Measurements from ENCODE around the gene MAPRE2.

MAPRE2 gene

DNA sequence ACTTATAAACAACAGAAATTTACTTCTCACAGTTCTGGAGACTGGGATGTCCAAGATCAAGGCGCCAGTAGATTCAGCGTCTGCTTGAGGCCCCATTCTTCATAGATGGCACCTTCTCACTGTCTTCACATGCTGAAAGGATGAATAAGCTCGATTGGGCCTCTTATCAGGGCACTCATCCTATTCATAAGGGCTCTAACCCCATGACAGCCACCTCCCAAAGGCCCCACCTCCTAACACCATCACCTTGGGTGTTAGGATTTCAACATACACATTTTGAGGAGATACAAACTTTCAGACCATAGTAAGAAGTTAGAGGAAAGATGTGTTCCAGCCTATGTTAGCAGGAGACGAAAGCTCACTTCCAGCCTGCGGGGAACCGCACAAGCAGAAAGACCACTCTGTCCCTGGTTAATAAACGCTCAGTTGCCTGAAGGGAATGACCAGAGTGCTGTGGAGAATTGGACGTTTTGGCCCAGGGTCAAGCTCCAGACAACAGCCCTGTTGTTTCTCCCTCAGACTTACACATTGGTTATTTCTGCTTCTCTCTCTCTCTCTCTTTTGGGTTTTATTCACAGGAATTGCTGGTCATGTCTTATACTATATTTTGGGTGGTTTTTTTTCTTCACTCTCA lies 90.3 kb downstream of the MAPRE2 start:
- H3K4me2 ChIP-seq (ENCODE audit: low read length), result no peak overlapping the region
- H3K9me3 ChIP-seq (ENCODE audit: control insufficient read depth, insufficient read depth, low read length), result no peaks in the 10 kb centered on the region
- TF ChIP-seq CTCF (IDR thresholded peaks at IDR 0.05; ENCODE audit: low read depth, low read length, poor library complexity, severe bottlenecking) (no peak), EZH2phosphoT487 (IDR thresholded peaks at IDR 0.05; ENCODE audit: borderline replicate concordance, low read length) (no peak)
- H3K4me3 ChIP-seq (ENCODE audit: low read length), result no peak overlapping the region
- no peaks in the 10 kb centered on the region for H3F3A ChIP-seq (ENCODE audit: control insufficient read depth, insufficient read depth)
- no peak overlapping the region for H3K27ac ChIP-seq (ENCODE audit: low read depth, low read length)
- no peaks in the 10 kb centered on the region for H3K9me2 ChIP-seq (replicated peaks; ENCODE audit: control insufficient read depth, low read length)
- H3K4me1 ChIP-seq (ENCODE audit: control insufficient read depth, low read length), result peaks cover 17% of the 10 kb centered on the region
- no peaks in the 10 kb centered on the region for H3K27me3 ChIP-seq (ENCODE audit: control insufficient read depth, low read length)
- peaks cover 96% of the 10 kb centered on the region for H3K36me3 ChIP-seq (ENCODE audit: control insufficient read depth, low read length)
- H4K20me1 ChIP-seq (ENCODE audit: control insufficient read depth, insufficient read depth, low read depth, low read length), result no peaks in the 10 kb centered on the region
- H3K79me2 ChIP-seq (ENCODE audit: control insufficient read depth, low read length), result no peaks in the 10 kb centered on the region

- Histone ChIP-seq H3K9me3 (ENCODE audit: control insufficient read depth, insufficient read depth, low read length) (no peaks in the 10 kb centered on the region), H3K27ac (ENCODE audit: low read depth, low read length) (no peak overlapping the region), H4K20me1 (ENCODE audit: control insufficient read depth, insufficient read depth, low read depth, low read length) (no peaks in the 10 kb centered on the region), H3K79me2 (ENCODE audit: control insufficient read depth, low read length) (no peaks in the 10 kb centered on the region), H3K4me2 (ENCODE audit: low read length) (no peak overlapping the region), H3K9me2 (replicated peaks; ENCODE audit: control insufficient read depth, low read length) (no peaks in the 10 kb centered on the region), H3K27me3 (ENCODE audit: control insufficient read depth, low read length) (no peaks in the 10 kb centered on the region), H3F3A (ENCODE audit: control insufficient read depth, insufficient read depth) (no peaks in the 10 kb centered on the region), H3K36me3 (ENCODE audit: control insufficient read depth, low read length) (peaks cover 95% of the 10 kb centered on the region), H3K4me1 (ENCODE audit: control insufficient read depth, low read length) (peaks cover 24% of the 10 kb centered on the region), H3K4me3 (ENCODE audit: low read length) (no peak overlapping the region)
- TF ChIP-seq CTCF (IDR thresholded peaks at IDR 0.05; ENCODE audit: low read depth, low read length, poor library complexity, severe bottlenecking) (no peak), EZH2phosphoT487 (IDR thresholded peaks at IDR 0.05; ENCODE audit: borderline replicate concordance, low read length) (no peak)
These were observed 91.0 kb downstream of the MAPRE2 start for GRCh38 chr18:35132021-35132902.

- Histone ChIP-seq H3K27me3 (ENCODE audit: control insufficient read depth, low read length) (no peaks in the 10 kb centered on the region), H3K27ac (ENCODE audit: low read depth, low read length) (no peak overlapping the region), H3F3A (ENCODE audit: control insufficient read depth, insufficient read depth) (no peaks in the 10 kb centered on the region), H3K9me3 (ENCODE audit: control insufficient read depth, insufficient read depth, low read length) (no peaks in the 10 kb centered on the region), H3K79me2 (ENCODE audit: control insufficient read depth, low read length) (no peaks in the 10 kb centered on the region), H3K9me2 (replicated peaks; ENCODE audit: control insufficient read depth, low read length) (no peaks in the 10 kb centered on the region), H3K4me2 (ENCODE audit: low read length) (no peak overlapping the region), H3K4me1 (ENCODE audit: control insufficient read depth, low read length) (peaks cover 41% of the 10 kb centered on the region), H4K20me1 (ENCODE audit: control insufficient read depth, insufficient read depth, low read depth, low read length) (no peaks in the 10 kb centered on the region), H3K36me3 (ENCODE audit: control insufficient read depth, low read length) (peaks cover 84% of the 10 kb centered on the region), H3K4me3 (ENCODE audit: low read length) (no peak overlapping the region)
- TF ChIP-seq EZH2phosphoT487 (IDR thresholded peaks at IDR 0.05; ENCODE audit: borderline replicate concordance, low read length) (no peak), CTCF (IDR thresholded peaks at IDR 0.05; ENCODE audit: low read depth, low read length, poor library complexity, severe bottlenecking) (no peak)
These were observed 93.0 kb downstream of the MAPRE2 start for GRCh38 chr18:35134190-35134730.
